DOHH2 (cell line): ENCODE measurements around the gene DHRS4L2.
"Not testable (repeated sequence)": the region's sequence is repeated elsewhere in the genome, so short reads cannot be mapped to it uniquely, and the experiment has no call there.

Experiments
- EZH2phosphoT487 ChIP-seq: fragments of 200-600 bp; sonication (generic); IDR thresholded peaks from 2 replicates; pipeline ENCODE4 v1.6.1; 2017; ENCODE audit warnings: borderline replicate concordance, mild to moderate bottlenecking, antibody characterized with exemption, low read length, moderate library complexity, mixed read lengths
- TF ChIP-seq, protein P1 (sequence below): fragments of 200-600 bp; sonication (generic); IDR thresholded peaks from one replicate; pipeline ENCODE4 v1.5.1; 2014; ENCODE audit warnings: antibody characterized with exemption, mild to moderate bottlenecking, low read depth, low read length; ENCODE audit not compliant: poor library complexity, severe bottlenecking

DNA sequence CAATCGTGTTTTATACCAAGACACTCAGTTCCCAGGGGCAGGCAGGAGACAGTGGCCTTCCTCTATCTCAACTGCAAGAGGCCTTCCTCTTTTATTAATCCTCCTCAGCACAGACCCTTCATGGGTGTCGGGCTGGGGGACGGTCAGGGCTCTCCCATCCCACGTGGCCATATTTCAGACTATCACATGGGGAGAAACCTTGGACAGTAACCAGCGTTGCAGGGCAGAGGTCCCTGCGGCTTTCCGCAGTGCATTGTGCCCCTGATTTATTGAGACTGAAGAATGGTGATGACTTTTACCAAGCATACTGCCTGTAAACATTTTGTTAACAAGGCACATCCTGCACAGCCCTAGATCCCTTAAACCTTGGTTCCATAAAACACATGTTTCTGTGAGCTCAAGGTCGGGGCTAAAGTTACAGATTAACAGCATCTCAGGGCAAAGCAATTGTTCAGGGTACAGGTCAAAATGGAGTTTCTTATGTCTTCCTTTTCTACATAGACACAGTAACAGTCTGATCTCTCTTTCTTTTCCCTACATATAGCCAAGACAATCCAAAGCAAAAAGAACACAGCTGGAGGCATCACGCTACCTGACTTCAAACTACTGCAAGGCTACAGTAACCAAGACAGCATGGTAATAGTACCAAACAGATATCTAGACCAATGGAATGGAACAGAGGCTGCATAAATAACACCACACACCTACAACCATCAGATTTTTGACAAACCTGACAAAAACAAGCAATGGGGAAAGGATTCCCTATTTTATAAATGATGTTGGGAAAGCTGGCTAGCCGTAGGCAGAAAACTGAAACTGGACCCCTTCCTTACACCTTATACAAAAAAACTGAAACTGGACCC is 6.5 kb upstream of the DHRS4L2 start:
- TF ChIP-seq, protein P1, sequence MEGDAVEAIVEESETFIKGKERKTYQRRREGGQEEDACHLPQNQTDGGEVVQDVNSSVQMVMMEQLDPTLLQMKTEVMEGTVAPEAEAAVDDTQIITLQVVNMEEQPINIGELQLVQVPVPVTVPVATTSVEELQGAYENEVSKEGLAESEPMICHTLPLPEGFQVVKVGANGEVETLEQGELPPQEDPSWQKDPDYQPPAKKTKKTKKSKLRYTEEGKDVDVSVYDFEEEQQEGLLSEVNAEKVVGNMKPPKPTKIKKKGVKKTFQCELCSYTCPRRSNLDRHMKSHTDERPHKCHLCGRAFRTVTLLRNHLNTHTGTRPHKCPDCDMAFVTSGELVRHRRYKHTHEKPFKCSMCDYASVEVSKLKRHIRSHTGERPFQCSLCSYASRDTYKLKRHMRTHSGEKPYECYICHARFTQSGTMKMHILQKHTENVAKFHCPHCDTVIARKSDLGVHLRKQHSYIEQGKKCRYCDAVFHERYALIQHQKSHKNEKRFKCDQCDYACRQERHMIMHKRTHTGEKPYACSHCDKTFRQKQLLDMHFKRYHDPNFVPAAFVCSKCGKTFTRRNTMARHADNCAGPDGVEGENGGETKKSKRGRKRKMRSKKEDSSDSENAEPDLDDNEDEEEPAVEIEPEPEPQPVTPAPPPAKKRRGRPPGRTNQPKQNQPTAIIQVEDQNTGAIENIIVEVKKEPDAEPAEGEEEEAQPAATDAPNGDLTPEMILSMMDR = not testable (repeated sequence)
- not testable (repeated sequence) for TF ChIP-seq EZH2phosphoT487
